H4 (cell line): ENCODE data around the gene PRCC. TPM values are rescaled to one million over a fixed set of nuclear protein-coding genes. Genes with fewer than 3 reads are reported as not detected.
"Not testable (repeated sequence)": the region's sequence is repeated elsewhere in the genome, so short reads cannot be mapped to it uniquely, and the experiment has no call there.

Experiments
- DNase-seq: peaks from one replicate; pipeline ENCODE4 v3.0.0-alpha.2; 2015; ENCODE audit warnings: low spot score
- total RNA-seq: library from RNA; depleted of rRNA; stranded (reverse); fragments of >200 nt; shearing (Covaris generic); gene quantifications from 2 replicates; pipeline ENCODE4 v1.2.3, GENCODE V29; 2014

The PRCC gene
- total RNA-seq, 1 experiment from 2014 or later = 36.2 TPM

GRCh38 chr1:156765136-156765535 is 2.2 kb upstream of the PRCC start:
- DNase-seq = not testable (repeated sequence)

- DNase-seq = no peak
These were observed 1.7 kb upstream of the PRCC start for GRCh38 chr1:156765666-156766065.

GRCh38 chr1:156766298-156767100 is 836 bp upstream of the PRCC start:
- no peak for DNase-seq

GRCh38 chr1:156767879-156768604 is 707 bp downstream of the PRCC start:
- DNase-seq = no peak

DNA sequence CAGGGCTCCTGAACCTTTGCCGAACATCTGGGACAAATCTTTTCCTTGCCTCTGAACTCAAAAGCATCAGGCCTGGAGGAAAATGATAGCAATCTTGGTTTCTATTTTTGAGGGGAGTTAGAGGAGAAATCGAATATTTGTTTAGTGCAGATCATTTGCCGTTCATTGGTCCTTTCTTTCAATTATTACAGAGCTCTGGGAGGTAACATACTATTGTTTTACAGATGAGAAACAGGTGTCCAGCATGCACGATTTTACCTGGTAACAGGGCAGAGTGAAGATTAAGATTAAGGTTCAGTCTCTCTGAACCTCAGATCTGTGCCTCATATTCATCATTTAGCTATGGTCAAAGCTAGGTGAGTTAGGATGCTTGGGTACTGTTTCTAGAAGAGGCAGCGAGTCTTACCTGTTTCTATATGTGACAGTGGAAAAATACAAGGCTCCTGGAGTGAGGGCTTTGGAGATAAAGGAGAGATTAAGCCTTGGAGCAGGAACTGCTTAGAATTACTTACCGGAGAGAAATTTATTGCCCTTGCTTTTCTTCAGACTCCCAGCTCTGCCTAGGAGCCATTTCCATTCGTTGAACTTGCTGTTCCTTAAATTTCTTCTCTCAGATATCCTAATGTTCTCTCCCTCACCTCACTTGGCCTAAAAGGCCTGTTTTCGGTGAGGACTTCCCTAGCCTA is 1.4 kb downstream of the PRCC start:
- no peak for DNase-seq

DNA sequence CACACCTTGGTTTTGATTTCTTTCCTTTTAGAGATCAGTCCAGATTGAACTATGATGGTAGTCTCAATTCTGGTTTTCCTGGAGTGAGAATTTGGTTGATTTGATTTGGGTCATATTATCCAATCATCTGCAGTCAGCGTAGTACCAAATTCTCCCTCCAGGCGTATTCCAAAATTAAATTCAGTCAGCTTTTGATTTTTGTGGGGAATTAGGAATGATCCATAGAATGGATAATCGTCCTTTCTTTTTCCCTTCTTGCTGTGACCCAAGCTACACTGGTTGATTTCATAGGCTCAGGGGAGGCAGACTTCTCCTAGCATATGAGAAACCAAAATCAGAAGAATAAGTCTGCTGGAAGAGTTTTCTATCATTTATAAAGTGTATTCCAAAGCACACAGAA is 4.9 kb downstream of the PRCC start:
- no peak for DNase-seq

- no peak for DNase-seq
These were observed 5.6 kb downstream of the PRCC start for GRCh38 chr1:156772728-156773497.

DNA sequence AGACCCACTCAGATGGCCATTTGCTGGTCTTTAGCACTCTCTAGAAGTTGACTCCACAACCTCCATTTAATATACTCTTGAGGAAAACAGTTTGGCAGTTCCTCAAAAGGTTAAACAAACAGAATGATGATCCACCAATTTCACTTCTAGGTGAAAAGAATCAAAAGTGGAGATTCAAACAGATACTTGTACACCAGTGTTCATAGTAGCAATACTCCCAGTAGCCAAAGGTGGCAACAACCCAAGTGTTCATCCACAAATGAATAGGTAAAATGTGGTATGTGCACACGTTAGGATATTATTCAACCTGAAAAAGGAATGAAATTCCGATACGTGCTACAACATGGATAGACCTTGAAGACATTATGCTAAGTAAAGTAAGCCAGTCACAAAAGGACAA is 6.3 kb downstream of the PRCC start:
- DNase-seq = no peak

DNA sequence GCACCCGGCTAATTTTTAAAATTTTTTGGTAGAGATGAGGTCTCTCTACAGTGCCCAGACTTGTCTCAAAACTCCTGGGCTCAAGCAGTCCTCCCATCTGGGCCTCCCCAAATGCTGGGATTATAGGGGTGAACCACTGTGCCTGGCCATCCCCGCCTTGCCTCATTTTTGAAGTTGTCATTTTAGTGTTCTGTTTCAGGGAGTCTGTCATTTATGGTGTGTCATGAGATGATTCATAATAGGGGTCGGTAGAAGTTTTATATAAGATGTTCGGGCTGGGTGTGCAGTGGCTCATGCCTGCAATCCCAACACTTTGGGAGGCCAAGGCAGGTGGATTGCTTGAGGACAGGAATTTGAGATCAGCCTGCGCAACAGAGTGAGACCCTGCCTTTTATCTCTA is 8.5 kb downstream of the PRCC start:
- no peak for DNase-seq

GRCh38 chr1:156776942-156777341 is 9.6 kb downstream of the PRCC start:
- DNase-seq = no peak

DNA sequence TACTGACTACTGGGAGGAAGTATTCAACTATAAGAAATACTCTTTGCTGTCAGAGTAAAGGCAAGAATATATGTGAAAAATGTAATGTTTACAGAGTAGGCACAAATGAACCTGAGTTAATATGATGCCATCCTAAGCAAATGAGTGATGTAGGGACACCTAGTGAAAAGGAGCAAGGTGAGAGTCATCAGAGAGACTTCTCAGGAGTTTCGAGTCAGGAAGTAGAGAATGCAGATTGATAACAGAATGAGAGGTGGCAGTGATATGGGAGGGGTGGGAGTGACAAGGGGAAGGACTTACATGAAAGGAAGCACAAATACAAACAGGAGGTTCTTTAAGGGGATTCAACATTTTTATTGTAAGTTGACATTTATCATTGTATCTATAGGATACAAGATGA is 10.2 kb downstream of the PRCC start:
- no peak for DNase-seq

DNA sequence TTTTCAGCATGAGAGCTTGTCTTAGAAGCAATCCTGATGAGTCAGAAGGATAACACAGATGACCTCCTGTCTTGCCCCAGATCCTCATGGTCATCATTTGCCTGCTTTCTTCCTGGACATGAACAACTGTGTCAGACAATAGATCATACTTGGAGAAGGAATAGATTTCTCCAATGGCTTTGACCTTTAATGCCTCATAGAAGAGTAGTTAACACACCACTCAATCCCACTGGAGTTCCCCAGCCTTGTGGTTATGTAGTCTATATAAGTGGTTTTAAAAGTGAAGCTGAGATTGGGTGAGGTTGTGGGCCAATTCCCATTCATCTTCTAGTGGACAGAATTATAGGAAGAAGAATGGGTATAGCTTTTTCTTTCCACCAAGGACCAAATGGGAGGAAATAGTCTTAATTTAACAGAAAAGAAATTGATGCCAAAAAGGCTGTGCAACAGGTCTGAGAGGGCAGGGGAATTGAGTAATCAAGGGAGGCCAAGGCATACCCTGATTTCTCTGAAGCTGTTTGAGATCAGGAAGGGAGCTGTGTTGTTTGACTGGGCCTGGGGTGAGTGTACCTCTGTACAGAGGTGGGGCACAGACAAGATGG is 14.4 kb downstream of the PRCC start:
- DNase-seq = no peak

GRCh38 chr1:156785458-156785857 is 18.1 kb downstream of the PRCC start:
- no peak for DNase-seq

- DNase-seq = no peak
These were observed 19.3 kb downstream of the PRCC start for GRCh38 chr1:156786640-156787039.

DNA sequence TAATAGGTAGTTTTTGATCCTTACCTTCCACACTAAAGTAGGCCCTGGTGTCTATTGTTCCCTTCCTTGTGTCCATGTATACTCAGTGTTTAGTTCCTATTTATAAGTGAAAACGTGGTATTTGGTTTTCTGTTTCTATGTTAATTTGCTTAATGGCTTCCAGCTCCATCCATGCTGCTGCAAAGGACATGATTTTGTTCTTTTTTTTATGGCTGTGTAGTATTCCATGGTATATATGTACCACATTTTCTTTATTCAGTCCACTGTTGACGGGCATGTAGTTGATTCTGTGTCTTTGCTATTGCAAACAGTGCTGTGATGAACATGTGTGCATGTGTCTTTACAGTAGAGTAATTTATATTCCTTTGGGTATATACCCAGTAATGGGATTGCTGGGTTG is 20.8 kb downstream of the PRCC start:
- DNase-seq = no peak

DNA sequence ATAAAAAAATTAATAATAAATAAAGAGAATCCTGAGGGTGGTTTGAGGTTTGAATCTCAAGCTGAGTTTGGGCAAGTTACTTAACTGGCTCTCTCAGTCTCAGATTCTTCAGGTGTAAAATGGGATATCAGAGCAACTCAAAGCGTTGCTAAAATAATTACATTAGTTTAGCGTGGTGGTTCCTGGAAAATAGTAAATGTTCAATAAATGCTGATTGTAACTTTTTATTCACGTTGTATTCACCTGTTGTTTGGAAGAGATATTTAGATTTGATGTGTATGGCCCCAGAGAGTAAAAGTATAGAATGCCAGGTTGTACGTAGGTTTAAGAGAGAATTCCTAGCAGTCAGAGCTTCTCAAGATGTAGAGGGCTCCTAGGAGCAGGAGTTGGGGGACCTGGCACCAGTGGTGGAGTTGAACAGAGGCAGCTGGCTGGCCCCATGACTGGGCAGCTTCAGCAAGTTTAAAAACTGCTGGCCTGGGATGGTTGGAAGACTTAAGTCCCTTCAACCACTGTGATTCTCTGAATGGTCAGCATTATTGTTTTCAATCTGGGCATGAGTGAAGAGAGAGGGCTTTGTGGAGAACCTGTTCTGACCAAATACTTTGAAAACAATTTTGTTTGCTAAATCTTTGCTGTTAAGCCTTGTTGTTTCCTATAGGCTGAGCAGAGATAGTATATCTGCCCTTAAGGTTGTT is 22.4 kb downstream of the PRCC start:
- no peak for DNase-seq

- no peak for DNase-seq
These were observed 27.4 kb downstream of the PRCC start for GRCh38 chr1:156794506-156795373.

DNA sequence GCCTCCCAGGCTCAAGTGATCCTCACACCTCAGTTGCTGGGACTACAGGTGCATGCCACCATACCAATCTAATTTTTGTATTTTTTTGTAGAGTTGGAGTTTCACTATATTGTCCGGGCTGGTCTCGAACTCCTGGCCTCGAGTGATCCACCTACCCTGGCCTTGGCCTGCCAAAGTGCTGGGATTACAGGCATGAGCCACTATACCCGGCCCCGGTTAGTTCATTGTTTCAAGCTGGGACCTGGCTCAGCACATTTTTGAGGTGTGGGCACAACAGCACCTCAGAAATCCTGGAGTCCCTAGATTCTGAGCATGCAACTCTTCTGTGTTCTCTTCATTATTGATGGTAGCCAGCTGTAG is 28.0 kb downstream of the PRCC start:
- no peak for DNase-seq

- peak; percentile 28 for DNase-seq
These were observed 28.5 kb downstream of the PRCC start for GRCh38 chr1:156795787-156796186.
